H1 (cell line): ENCODE measurements around the gene NOX5. TPM values are rescaled to one million over a fixed set of nuclear protein-coding genes. Genes with fewer than 3 reads are reported as not detected.

Source experiments
- CTCF ChIA-PET: fragments of 300-600 bp; sonication (Branson Sonifier 250); formaldehyde crosslinking; loops from one replicate; lab custom pipeline; 2021; ENCODE audit not compliant: partially characterized antibody; lab: Charles Lee
- POLR2A ChIA-PET: fragments of 300-600 bp; sonication (Branson Sonifier 250); formaldehyde crosslinking; loops from one replicate; lab custom pipeline; 2021; ENCODE audit warnings: inconsistent platforms; ENCODE audit not compliant: partially characterized antibody; lab: Charles Lee
- DNase-seq, 2 experiments: peaks; one replicate each; pipeline versions ENCODE4 v3.0.0 to v3.0.0-alpha.2; 2010 to 2022; ENCODE audit warnings: low spot score in 2 of 2, low read depth in 1 of 2, mixed read lengths in 1 of 2
- FAIRE-seq: peaks from 2 replicates; lab custom pipeline; 2011; peaks lifted over from hg19 to GRCh38; lab: Jason Lieb, UNC
- H2AFZ ChIP-seq: 2 replicates; pipeline ENCODE4 v1.8.1; 2012; ENCODE audit warnings: low read length, inconsistent platforms
- H2AK5ac ChIP-seq: 2 replicates; pipeline ENCODE4 v1.6.1; 2013; ENCODE audit warnings: low read depth, low read length
- H2BK120ac ChIP-seq: replicated peaks from 2 replicates; pipeline ENCODE3; 2013; ENCODE audit warnings: low read depth, low read length, inconsistent platforms
- H2BK12ac ChIP-seq: 2 replicates; pipeline ENCODE4 v1.6.1; 2013; ENCODE audit warnings: low read depth, low read length
- H2BK15ac ChIP-seq: 2 replicates; pipeline ENCODE4 v1.6.1; 2013; ENCODE audit warnings: low read length
- H2BK20ac ChIP-seq: 2 replicates; pipeline ENCODE4 v1.6.1; 2013; ENCODE audit warnings: low read length
- H2BK5ac ChIP-seq: 2 replicates; pipeline ENCODE4 v1.6.1; 2013; ENCODE audit warnings: low read depth, low read length
- H3K14ac ChIP-seq: 2 replicates; pipeline ENCODE4 v1.6.1; 2013; ENCODE audit warnings: inconsistent platforms; ENCODE audit not compliant: insufficient read length
- H3K18ac ChIP-seq: 2 replicates; pipeline ENCODE4 v1.6.1; 2013; ENCODE audit warnings: low read length; ENCODE audit errors: extremely low read depth
- H3K23ac ChIP-seq: 2 replicates; pipeline ENCODE4 v1.6.1; 2013; ENCODE audit warnings: inconsistent platforms; ENCODE audit not compliant: insufficient read length
- H3K23me2 ChIP-seq: 2 replicates; pipeline ENCODE4 v1.6.1; 2013; ENCODE audit warnings: low read depth, low read length
- H3K27ac ChIP-seq: 2 replicates; pipeline ENCODE4 v1.6.1; 2011; ENCODE audit warnings: low read depth, low read length, inconsistent platforms
- H3K27me3 ChIP-seq, 4 experiments: replicated peaks in 1 of 4; 1 replicate in 1 of 4; 2 replicates in 3 of 4; pipeline versions ENCODE4 v1.6.1 to v1.8.1; 2011 to 2013; ENCODE audit warnings: low read length in 3 of 4, mild to moderate bottlenecking in 3 of 4, inconsistent platforms in 2 of 4, mixed read lengths in 2 of 4, moderate library complexity in 1 of 4; ENCODE audit not compliant: control insufficient read depth in 3 of 4, insufficient read depth in 3 of 4; ENCODE audit errors: extremely low read depth in 1 of 4
- H3K36me3 ChIP-seq, 4 experiments: 2 replicates each; pipeline versions ENCODE4 v1.6.1 to v1.8.1; 2011 to 2013; ENCODE audit warnings: mild to moderate bottlenecking in 4 of 4, low read length in 3 of 4, moderate library complexity in 2 of 4, control low read depth in 1 of 4, inconsistent platforms in 1 of 4; ENCODE audit not compliant: insufficient read depth in 4 of 4, control insufficient read depth in 2 of 4
- H3K4ac ChIP-seq: replicated peaks from 2 replicates; pipeline ENCODE3; 2013; ENCODE audit warnings: low read length, low read depth, mixed read lengths, inconsistent platforms; ENCODE audit not compliant: insufficient read length
- H3K4me1 ChIP-seq, 4 experiments: replicated peaks in 1 of 4; 1 replicate in 1 of 4; 2 replicates in 3 of 4; pipeline versions ENCODE4 v1.6.1 to v1.8.1; 2011 to 2013; ENCODE audit warnings: low read length in 3 of 4, inconsistent platforms in 2 of 4, mixed read lengths in 1 of 4; ENCODE audit not compliant: insufficient read depth in 4 of 4, control insufficient read depth in 3 of 4
- H3K4me2 ChIP-seq, 2 experiments: 2 replicates each; pipeline versions ENCODE4 v1.6.1 to v1.8.1; 2011 to 2013; ENCODE audit warnings: low read depth in 2 of 2, low read length in 2 of 2, control low read depth in 1 of 2, inconsistent platforms in 1 of 2, mild to moderate bottlenecking in 1 of 2; ENCODE audit not compliant: insufficient read depth in 1 of 2
- H3K4me3 ChIP-seq, 4 experiments: fragments of 200-600, 300-600 bp in 1 of 4; sonication (generic), shearing (Covaris generic), sonication (Bioruptor Twin) in 1 of 4; 2 replicates each; pipeline versions ENCODE4 v1.5.1 to v1.8.1; 2011 to 2016; ENCODE audit warnings: low read length in 4 of 4, low read depth in 3 of 4, control low read depth in 2 of 4, inconsistent platforms in 2 of 4, mild to moderate bottlenecking in 2 of 4, mixed read lengths in 1 of 4, moderate library complexity in 1 of 4; ENCODE audit not compliant: insufficient read depth in 2 of 4; ENCODE audit errors: extremely low read depth in 1 of 4
- H3K56ac ChIP-seq: replicated peaks from 2 replicates; pipeline ENCODE3; 2013; ENCODE audit warnings: low read depth, mild to moderate bottlenecking, mixed read lengths, low read length, inconsistent platforms; ENCODE audit not compliant: insufficient read length
- H3K79me1 ChIP-seq: 2 replicates; pipeline ENCODE4 v1.6.1; 2013; ENCODE audit warnings: low read depth, low read length, control low read depth
- H3K79me2 ChIP-seq, 2 experiments: 2 replicates each; pipeline versions ENCODE4 v1.6.1 to v1.8.1; 2012 to 2013; ENCODE audit warnings: low read length in 2 of 2, mild to moderate bottlenecking in 2 of 2, inconsistent platforms in 1 of 2; ENCODE audit not compliant: insufficient read depth in 2 of 2, control insufficient read depth in 1 of 2
- H3K9ac ChIP-seq, 4 experiments: replicated peaks in 1 of 4; 1 replicate in 1 of 4; 2 replicates in 3 of 4; pipeline versions ENCODE4 v1.6.1 to v1.8.1; 2011 to 2013; ENCODE audit warnings: low read depth in 3 of 4, low read length in 3 of 4, control low read depth in 2 of 4, mild to moderate bottlenecking in 2 of 4, moderate library complexity in 2 of 4, inconsistent platforms in 1 of 4; ENCODE audit errors: extremely low read depth in 1 of 4
- H3K9me3 ChIP-seq, 2 experiments: 2 replicates each; pipeline versions ENCODE4 v1.6.1 to v1.8.1; 2012 to 2013; ENCODE audit warnings: mild to moderate bottlenecking in 2 of 2, moderate library complexity in 2 of 2, control low read depth in 1 of 2, inconsistent platforms in 1 of 2, low read depth in 1 of 2, low read length in 1 of 2, mixed read lengths in 1 of 2; ENCODE audit not compliant: insufficient read depth in 2 of 2
- H4K20me1 ChIP-seq, 2 experiments: replicated peaks in 1 of 2; 2 replicates each; pipeline versions ENCODE3 to v1.8.1; 2011 to 2013; ENCODE audit warnings: inconsistent platforms in 2 of 2, low read length in 2 of 2, mild to moderate bottlenecking in 1 of 2; ENCODE audit not compliant: insufficient read depth in 2 of 2, control insufficient read depth in 1 of 2
- H4K5ac ChIP-seq: 2 replicates; pipeline ENCODE4 v1.6.1; 2013; ENCODE audit warnings: low read length, low read depth, mixed read lengths, inconsistent platforms; ENCODE audit not compliant: insufficient read length
- H4K8ac ChIP-seq: 2 replicates; pipeline ENCODE4 v1.8.0; 2013; ENCODE audit warnings: mild to moderate bottlenecking, moderate library complexity, low read length, inconsistent platforms; ENCODE audit not compliant: insufficient read depth; ENCODE audit errors: extremely low read depth
- H4K91ac ChIP-seq: replicated peaks from 2 replicates; pipeline ENCODE3; 2013; ENCODE audit warnings: low read length, mixed read lengths, inconsistent platforms; ENCODE audit not compliant: insufficient read length
- BCL11A ChIP-seq, 2 experiments: IDR thresholded peaks; one replicate each; pipeline ENCODE4 v1.6.1; 2011; ENCODE audit warnings: low read depth in 2 of 2, low read length in 2 of 2, mild to moderate bottlenecking in 2 of 2
- CHD1 ChIP-seq: IDR thresholded peaks from 2 replicates; pipeline ENCODE4 v1.6.1; 2012; ENCODE audit warnings: low read depth, low read length, improper control_type of control experiment
- CTCF ChIP-seq, 3 experiments: IDR thresholded peaks; 1 replicate in 2 of 3; 2 replicates in 1 of 3; pipeline versions ENCODE4 v1.5.1 to v1.6.1; 2011; ENCODE audit warnings: low read length in 3 of 3, mild to moderate bottlenecking in 3 of 3, inconsistent platforms in 2 of 3, low read depth in 1 of 3, moderate library complexity in 1 of 3; ENCODE audit not compliant: insufficient read depth in 1 of 3; ENCODE audit errors: control extremely low read depth in 1 of 3
- RAD21 ChIP-seq, 2 experiments: IDR thresholded peaks in 1 of 2; conservative IDR thresholded peaks in 1 of 2; 2 replicates each; pipeline ENCODE4 v1.6.1; 2011; ENCODE audit warnings: low read depth in 2 of 2, low read length in 2 of 2, improper control_type of control experiment in 1 of 2, inconsistent platforms in 1 of 2, mild to moderate bottlenecking in 1 of 2, moderate library complexity in 1 of 2
- SIRT6 ChIP-seq: IDR thresholded peaks from one replicate; pipeline ENCODE4 v1.7.1; 2012; ENCODE audit warnings: low read length, inconsistent platforms
- SRF ChIP-seq: IDR thresholded peaks from 2 replicates; pipeline ENCODE4 v1.6.1; 2011; ENCODE audit warnings: mild to moderate bottlenecking, low read depth, low read length, moderate library complexity
- polyA plus RNA-seq, 7 experiments: library from polyadenylated mRNA; depleted of rRNA in 3 of 7; stranded (reverse) in 5 of 7; unstranded in 2 of 7; fragments of >200 nt in 5 of 7; fragments of 200-250 nt in 2 of 7; gene quantifications; 1 replicate in 5 of 7; 2 replicates in 1 of 7; 4 replicates in 1 of 7; pipeline versions ENCODE4 v1.2.1 to v1.2.3, GENCODE V29; 2011 to 2013; ENCODE audit warnings: missing spikeins in 2 of 7, mixed read lengths in 2 of 7
- total RNA-seq: library from RNA; stranded (reverse); fragmentation: NEBNext Ultra II Directional; extraction: Animal tissue kit (Norgen Biotek cat#: 25700); gene quantifications from 2 replicates; pipeline ENCODE4 v1.2.1, GENCODE V29; 2021

NOX5 gene
- total and polyA plus RNA-seq, 2 of the 8 experiments (the other 6 are each of a cell fraction or from before 2014, with no cell fraction given), result under 0.01 TPM; not detected in 1

GRCh38 chr15:69061414-69061842 lies 46.9 kb downstream of the NOX5 start:
- Histone ChIP-seq H3K9me3 (no peaks in the 10 kb centered on the region; a peak in 1 of 4 replicates), H4K91ac (no peak overlapping the region), H3K79me1 (no peaks in the 10 kb centered on the region), H2BK15ac (no peak overlapping the region), H3K14ac (no peak overlapping the region), H4K20me1 (no peaks in the 10 kb centered on the region), H3K79me2 (no peaks in the 10 kb centered on the region), H3K36me3 (no peaks in the 10 kb centered on the region), H3K18ac (no peak overlapping the region), H2BK12ac (no peak overlapping the region), H4K5ac (no peak overlapping the region), H3K27me3 (no peaks in the 10 kb centered on the region; a peak in 2 of 7 replicates), H2BK120ac (no peak overlapping the region), H3K27ac (no peak overlapping the region), H2BK5ac (no peak overlapping the region), H2AFZ (no peak overlapping the region), H2AK5ac (no peak overlapping the region), H3K9ac (no peak overlapping the region), H3K4me2 (no peak overlapping the region), H3K23ac (no peak overlapping the region), H4K8ac (no peak overlapping the region), H3K4ac (no peak overlapping the region), H3K4me3 (no peak overlapping the region), H3K23me2 (0 out of 2 replicates have a peak, but pooled peaks cover 2% of the 10 kb centered on the region), H2BK20ac (no peak overlapping the region), H3K4me1 (peaks cover 3 to 8% (median 5%) of the 10 kb centered on the region in 4 experiments; a peak in 6 of 7 replicates), H3K56ac (no peak overlapping the region)
- CTCF ChIA-PET, result interaction anchor here (0.6 to 1.7 kb wide), 11 partner anchors 13 to 401 kb away, joined by 3 to 4 read pairs (median 3); no protein-coding TSS in a partner anchor
- FAIRE-seq (no peak), DNase-seq (no peak)
- POLR2A ChIA-PET, result no interaction called here
- TF ChIP-seq CHD1, result no peak
- TF ChIP-seq RAD21 (IDR thresholded peaks at IDR 0.05 in 1 of 2, conservative IDR thresholded peaks at IDR 0.05 in 1 of 2; ENCODE audit: low read depth in 2 of 2, low read length in 2 of 2), result peak; percentile 26 to 52
- TF ChIP-seq BCL11A (IDR thresholded peaks at IDR 0.05; ENCODE audit: low read depth in 2 of 2, low read length in 2 of 2), result no peak
- TF ChIP-seq SRF, result no peak
- TF ChIP-seq SIRT6, result no peak
- TF ChIP-seq CTCF (IDR thresholded peaks at IDR 0.05; ENCODE audit: control extremely low read depth in 1 of 3, insufficient read depth in 1 of 3, low read depth in 1 of 3, low read length in 3 of 3), result peak in 2 of 3 experiments; percentile 19 to 29; a peak in 2 of 4 replicates
